Measurements from ENCODE around the gene PROC. TPM values are rescaled to one million over a fixed set of nuclear protein-coding genes. Genes with fewer than 3 reads are reported as not detected.

The PROC gene
- total and polyA plus RNA-seq, 2 of the 4 experiments (the other 2 are of a cell fraction): 0.07 TPM; not detected in 1

DNA sequence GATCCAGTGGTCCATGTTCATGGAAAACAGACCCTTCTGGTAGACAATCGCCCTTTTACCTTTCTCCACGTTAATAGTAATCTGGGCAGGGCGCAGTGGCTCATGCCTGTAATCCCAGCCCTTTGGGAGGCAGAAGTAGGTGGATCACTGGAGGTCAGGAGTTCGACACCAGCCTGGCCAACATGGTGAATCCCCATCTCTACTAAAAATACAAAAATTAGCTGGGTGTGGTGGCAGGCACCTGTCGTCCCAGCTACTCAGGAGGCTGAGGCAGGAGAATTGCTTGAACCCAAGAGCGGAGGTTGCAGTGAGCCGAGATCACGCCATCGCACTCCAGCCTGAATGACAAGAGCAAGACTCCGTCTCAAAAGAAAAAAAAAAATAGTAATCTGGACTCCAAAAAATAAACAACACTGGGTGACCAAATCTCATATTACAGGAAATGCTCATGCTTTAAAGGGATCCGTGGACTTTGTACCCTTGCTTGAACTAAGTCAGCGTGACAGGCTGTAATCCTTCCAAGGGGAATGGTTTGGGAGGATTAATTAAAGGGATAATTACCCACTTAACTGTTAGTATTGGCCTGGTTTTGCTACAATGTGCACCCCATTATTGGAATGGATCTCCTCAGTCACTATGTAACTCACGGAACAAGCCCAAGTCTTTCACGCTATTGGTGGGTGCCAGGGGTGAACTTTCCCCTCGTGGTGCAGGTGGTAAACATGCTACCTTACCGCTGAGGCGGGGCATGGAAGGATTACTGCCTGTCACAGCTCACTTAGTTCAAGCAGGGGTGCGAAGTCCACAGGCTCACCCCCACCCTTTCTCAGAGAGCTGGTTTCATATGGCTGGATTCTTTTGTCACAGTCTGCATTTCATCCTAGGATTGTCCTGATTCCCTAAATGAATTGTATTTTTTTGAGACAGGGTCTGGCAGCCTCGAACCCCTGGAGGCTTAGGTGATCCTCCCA is 36.7 kb downstream of the PROC start:
- no peaks in the 10 kb centered on the region for H3K36me3 ChIP-seq (ENCODE audit: control insufficient read depth, insufficient read depth, low read length)
- in situ Hi-C loops (cut with MboI; ENCODE audit: low sequenced_read_pairs): no loop called here
- H4K91ac ChIP-seq (ENCODE audit: insufficient read depth, low read depth, low read length): no peak overlapping the region
- DNase-seq (no peak), ATAC-seq (ENCODE audit: low read depth) (0 out of 2 replicates have a peak, but pooled peaks have one; percentile 29)
- no peak overlapping the region for H2AK9ac ChIP-seq (replicated peaks; ENCODE audit: low read depth, low read length, poor library complexity)
- 100% methylated on average over 2 of the region's 19 CpGs; no CpG with 5 or more reads in 1 of the 2 experiments for WGBS, 2 experiments (ENCODE audit: extremely low coverage in 2 of 2, insufficient read length in 1 of 2)
- H3K4me1 ChIP-seq (ENCODE audit: control insufficient read depth, insufficient read depth, low read length): 0 out of 2 replicates have a peak, but pooled peaks cover 3% of the 10 kb centered on the region
- H3K27ac ChIP-seq (ENCODE audit: insufficient read depth, low read length): no peak overlapping the region
- dilution Hi-C loops (cut with HindIII; ENCODE audit: low sequenced_read_pairs, unreplicated experiment): no loop called here
- no peak overlapping the region for H3K23ac ChIP-seq (ENCODE audit: low read depth, low read length)
- no TSS peak for BruUV-seq (replicated peaks)
- no peak overlapping the region for H4K5ac ChIP-seq (ENCODE audit: low read depth, low read length)
- no peak overlapping the region for H3K4me2 ChIP-seq (ENCODE audit: low read depth, low read length)
- no peaks in the 10 kb centered on the region; the same call in 1 of the 2 replicates for H3K9me1 ChIP-seq (ENCODE audit: insufficient read depth, low read length)
- H3K14ac ChIP-seq (replicated peaks; ENCODE audit: low read depth, low read length): peak overlapping the region; percentile 31
- intact Hi-C loops (cut with micrococcal nuclease): no loop called here
- H3K27me3 ChIP-seq (ENCODE audit: control insufficient read depth, insufficient read depth, low read length): no peaks in the 10 kb centered on the region
- H2BK120ac ChIP-seq (ENCODE audit: low read depth, low read length): no peak overlapping the region
- H2AFZ ChIP-seq (replicated peaks; ENCODE audit: low read length, poor library complexity): no peak overlapping the region
- H3K9me3 ChIP-seq (ENCODE audit: control insufficient read depth, insufficient read depth, low read length): no peaks in the 10 kb centered on the region
- no peaks in the 10 kb centered on the region for H3K79me1 ChIP-seq (ENCODE audit: low read depth in 1 of 2, low read length in 2 of 2)
- H4K20me1 ChIP-seq (ENCODE audit: insufficient read depth, low read length): no peaks in the 10 kb centered on the region
- H3K4ac ChIP-seq (ENCODE audit: low read depth, low read length): no peak overlapping the region
- POLR2A ChIA-PET (ENCODE audit: unreplicated experiment): no interaction called here
- H3K18ac ChIP-seq (ENCODE audit: low read depth, low read length): no peak overlapping the region
- H3K9ac ChIP-seq (ENCODE audit: low read depth, low read length): no peak overlapping the region
- CTCF ChIA-PET: interaction anchor here (0.5 to 1.9 kb wide), 2 partner anchors 24 to 44 kb away, joined by 3 to 6 read pairs; no protein-coding TSS in a partner anchor
- H3K56ac ChIP-seq (ENCODE audit: extremely low read depth, insufficient read depth, low read length): no peak overlapping the region
- no peak overlapping the region for H4K8ac ChIP-seq (ENCODE audit: low read depth in 2 of 2, low read length in 2 of 2)
- H2AK5ac ChIP-seq (ENCODE audit: low read depth, low read length): 0 out of 2 replicates have a peak overlapping the region, but pooled peaks have one; percentile 57
- no peak overlapping the region for H2BK5ac ChIP-seq (ENCODE audit: low read depth, low read length, poor library complexity, severe bottlenecking)
- H3K4me3 ChIP-seq (ENCODE audit: insufficient read depth, low read depth, low read length): no peak overlapping the region
- H2BK15ac ChIP-seq (ENCODE audit: low read depth, low read length): no peak overlapping the region
- H2BK20ac ChIP-seq (ENCODE audit: low read depth, low read length): no peak overlapping the region
- TF ChIP-seq BHLHE40 (IDR thresholded peaks at IDR 0.05; ENCODE audit: low read depth, low read length) (no peak), RCOR1 (IDR thresholded peaks at IDR 0.05; ENCODE audit: insufficient replicate concordance, low read length) (no peak), ELK1 (IDR thresholded peaks at IDR 0.05; ENCODE audit: borderline replicate concordance, low read depth, low read length) (no peak), POLR2A (IDR thresholded peaks at IDR 0.05; ENCODE audit: low read depth, low read length) (no peak), MXI1 (IDR thresholded peaks at IDR 0.05; ENCODE audit: borderline replicate concordance, low read depth, low read length) (no peak), SMC3 (IDR thresholded peaks at IDR 0.05; ENCODE audit: low read depth, low read length) (no peak), CEBPB (IDR thresholded peaks at IDR 0.05; ENCODE audit: low read depth, low read length) (no peak), MAFK (IDR thresholded peaks at IDR 0.05; ENCODE audit: low read depth, low read length) (no peak), RAD21 (IDR thresholded peaks at IDR 0.05; ENCODE audit: low read length) (no peak), FOS (IDR thresholded peaks at IDR 0.05; ENCODE audit: low read depth, low read length) (no peak), RFX5 (IDR thresholded peaks at IDR 0.05; ENCODE audit: low read depth, low read length) (no peak), CTCF (conservative IDR thresholded peaks at IDR 0.05; ENCODE audit: low read depth, low read length) (no peak), CHD1 (IDR thresholded peaks at IDR 0.05; ENCODE audit: low read depth, low read length) (no peak)
- TF ChIP-seq, protein P1, sequence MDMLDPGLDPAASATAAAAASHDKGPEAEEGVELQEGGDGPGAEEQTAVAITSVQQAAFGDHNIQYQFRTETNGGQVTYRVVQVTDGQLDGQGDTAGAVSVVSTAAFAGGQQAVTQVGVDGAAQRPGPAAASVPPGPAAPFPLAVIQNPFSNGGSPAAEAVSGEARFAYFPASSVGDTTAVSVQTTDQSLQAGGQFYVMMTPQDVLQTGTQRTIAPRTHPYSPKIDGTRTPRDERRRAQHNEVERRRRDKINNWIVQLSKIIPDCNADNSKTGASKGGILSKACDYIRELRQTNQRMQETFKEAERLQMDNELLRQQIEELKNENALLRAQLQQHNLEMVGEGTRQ (IDR thresholded peaks at IDR 0.05; ENCODE audit: low read depth, low read length): no peak

All from IMR-90 (cell line).